ENCODE results near the gene TMEM163. TPM values are rescaled to one million over a fixed set of nuclear protein-coding genes. Genes with fewer than 3 reads are reported as not detected.

Gene TMEM163
- total and polyA plus RNA-seq, 2 of the 13 experiments (the other 11 are each of a cell fraction or from before 2014, with no cell fraction given) = 0.05 TPM; not detected in 1

- DNase-seq (ENCODE audit: low spot score) (no peak), ATAC-seq (no peak), FAIRE-seq (no peak)
- no TSS peak for BruUV-seq (replicated peaks)
- peaks cover 53 to 98% of the 10 kb centered on the region in 2 experiments for H3K36me3 ChIP-seq (replicated peaks in 1 of 2; ENCODE audit: control insufficient read depth in 1 of 2, insufficient read depth in 2 of 2, low read length in 2 of 2)
- intact Hi-C loops (cut with micrococcal nuclease; ENCODE audit: unreplicated experiment) = no loop called here
- no peak overlapping the region for H3K27ac ChIP-seq (ENCODE audit: extremely low read length, insufficient read depth, low read length)
- H3K79me2 ChIP-seq (ENCODE audit: insufficient read depth, low read length) = peaks cover 71% of the 10 kb centered on the region
- no peaks in the 10 kb centered on the region for H3K27me3 ChIP-seq (ENCODE audit: control insufficient read depth in 1 of 2, insufficient read depth in 2 of 2, low read length in 2 of 2)
- CTCF ChIA-PET (ENCODE audit: low intra/inter-chr PET ratio, low total read pairs) = no interaction called here
- no peaks in the 10 kb centered on the region for H3K9me3 ChIP-seq (ENCODE audit: low read length)
- H3K4me3 ChIP-seq (replicated peaks in 1 of 3; ENCODE audit: insufficient read depth in 1 of 3, low read depth in 2 of 3, low read length in 3 of 3) = no peak overlapping the region
- no peak overlapping the region for H3K9ac ChIP-seq (ENCODE audit: insufficient read depth, low read depth, low read length)
- peaks cover 25% of the 10 kb centered on the region for H3K4me1 ChIP-seq (ENCODE audit: insufficient read depth, low read length)
- POLR2A ChIA-PET = interaction anchor here (1.2 to 2.5 kb wide), 2 partner anchors 7 to 14 kb away, joined by 4 to 18 read pairs; no protein-coding TSS in a partner anchor
- in situ Hi-C loops (cut with HindIII; ENCODE audit: extremely low pct_ligation_motif_present, low pct_unique_long_range_greater_than_20kb) = no loop called here
- TF ChIP-seq SMC3 (IDR thresholded peaks at IDR 0.05; ENCODE audit: low read length) (no peak), GLI4 (CRISPR knock-in tag; IDR thresholded peaks at IDR 0.05; ENCODE audit: borderline replicate concordance) (no peak), NR2F2 (IDR thresholded peaks at IDR 0.05; ENCODE audit: borderline replicate concordance, low read depth) (no peak), NAIF1 (CRISPR knock-in tag; IDR thresholded peaks at IDR 0.05; ENCODE audit: borderline replicate concordance) (no peak)
- H2AFZ ChIP-seq (ENCODE audit: low read length) = no peak overlapping the region
- 99% methylated on average over 6 of the region's 6 CpGs for WGBS (ENCODE audit: low lambda C conversion rate)
- H4K20me1 ChIP-seq (ENCODE audit: insufficient read depth, low read length) = no peaks in the 10 kb centered on the region
- no peak overlapping the region for H3K4me2 ChIP-seq (ENCODE audit: low read depth, low read length)
These were observed 292.9 kb downstream of the TMEM163 start for GRCh38 chr2:134425724-134426496.

- no peak for FAIRE-seq
- ChIA-PET CTCF (ENCODE audit: low intra/inter-chr PET ratio, low total read pairs) (no interaction called here), POLR2A (interaction anchor here (2.1 to 5.2 kb wide), 2 partner anchors 10 kb away, joined by 13 to 22 read pairs; no protein-coding TSS in a partner anchor)
- intact Hi-C loops (cut with micrococcal nuclease; ENCODE audit: unreplicated experiment) = no loop called here
- no peak overlapping the region for H3K9ac ChIP-seq (ENCODE audit: insufficient read depth, low read depth, low read length)
- TF ChIP-seq E2F2 (CRISPR knock-in tag; IDR thresholded peaks at IDR 0.05; ENCODE audit: borderline replicate concordance) = no peak
- peak; percentile 94 for TF ChIP-seq ZNF121 (CRISPR knock-in tag; IDR thresholded peaks at IDR 0.05)
- TF ChIP-seq MEF2D (CRISPR knock-in tag; IDR thresholded peaks at IDR 0.05) = 0 out of 2 replicates have a peak, but pooled peaks have one; percentile 30
- in situ Hi-C loops (cut with HindIII; ENCODE audit: extremely low pct_ligation_motif_present, low pct_unique_long_range_greater_than_20kb) = no loop called here
- H3K36me3 ChIP-seq (replicated peaks in 1 of 2; ENCODE audit: control insufficient read depth in 1 of 2, insufficient read depth in 2 of 2, low read length in 2 of 2) = peaks cover 32 to 91% of the 10 kb centered on the region in 2 experiments
- H3K4me1 ChIP-seq (ENCODE audit: insufficient read depth, low read length) = peaks cover 50% of the 10 kb centered on the region
- WGBS (ENCODE audit: low lambda C conversion rate) = 74% methylated on average over 7 of the region's 7 CpGs
- no peaks in the 10 kb centered on the region for H3K27me3 ChIP-seq (ENCODE audit: control insufficient read depth in 1 of 2, insufficient read depth in 2 of 2, low read length in 2 of 2)
- DNase-seq (ENCODE audit: low spot score) = no peak
- no peaks in the 10 kb centered on the region for H3K9me3 ChIP-seq (ENCODE audit: low read length)
- no TSS peak for BruUV-seq (replicated peaks)
- peaks cover 24% of the 10 kb centered on the region for H4K20me1 ChIP-seq (ENCODE audit: insufficient read depth, low read length)
- no peak overlapping the region for H3K4me3 ChIP-seq (replicated peaks in 1 of 3; ENCODE audit: insufficient read depth in 1 of 3, low read depth in 2 of 3, low read length in 3 of 3)
- no peak overlapping the region for H2AFZ ChIP-seq (ENCODE audit: low read length)
- ATAC-seq = peak; percentile 28; the same call in 2 of the 3 replicates
- no peak overlapping the region for H3K4me2 ChIP-seq (ENCODE audit: low read depth, low read length)
- peaks cover 93% of the 10 kb centered on the region for H3K79me2 ChIP-seq (ENCODE audit: insufficient read depth, low read length)
- no peak overlapping the region for H3K27ac ChIP-seq (ENCODE audit: extremely low read length, insufficient read depth, low read length)
These were observed 297.1 kb downstream of the TMEM163 start for GRCh38 chr2:134421556-134422328.

Data from HepG2 (cell line).